Heart left ventricle (tissue), 13 donors: ENCODE measurements around the gene TBC1D10B.

Experiments used
- POLR2A ChIP-seq, 2 donors: fragments of 450-650 bp; IDR thresholded peaks; one replicate each; pipeline ENCODE4 v1.6.1; 2017; ENCODE audit warnings: antibody characterized with exemption in 2 of 2, mild to moderate bottlenecking in 2 of 2, moderate library complexity in 2 of 2
- TF ChIP-seq, protein P1 (sequence below), 12 donors: fragments of 200-600 bp; sonication (generic) in 4 of 12; IDR thresholded peaks; one replicate each; pipeline versions ENCODE4 v1.5.0 to v1.8.0; 2018 to 2022; ENCODE audit warnings: antibody characterized with exemption in 12 of 12, mild to moderate bottlenecking in 5 of 12
- donor health status: ischemic (EF 13 %, LVEDD 7.1; RV severe dilation, severe dysfunction).
- donor health status: DM: no; HTN: yes; CAD: no.
- donor health status: DM: no; HTN: no; CAD: no.
- donor health status: ischemic (EF 25% LVEDD 6.9; RV normal size, moderate dysfunction).
- donor health status: ischemic (EF 25% LVEDD 5.7; RV mildly dilated, moderate dysfunction).
- donor health status: ischemic (EF 35%, LVEDD 5.7; RV mildly dilated, moderate dysfunction).
- donor health status: nonischemic (EF 11% LVEDD 7.7; RV severe dilation, severe dysfunction).
- donor health status: DM: yes; HTN: yes; CAD: no.
- donor health status: PGD.
- donor health status: ischemic (EF 29% LVEDD 5.4; RV normal size, mild dysfunction).
- donor health status: nonischemic (EF 23%, LVEDD 6.1; RV moderate dilation, normal function).

DNA sequence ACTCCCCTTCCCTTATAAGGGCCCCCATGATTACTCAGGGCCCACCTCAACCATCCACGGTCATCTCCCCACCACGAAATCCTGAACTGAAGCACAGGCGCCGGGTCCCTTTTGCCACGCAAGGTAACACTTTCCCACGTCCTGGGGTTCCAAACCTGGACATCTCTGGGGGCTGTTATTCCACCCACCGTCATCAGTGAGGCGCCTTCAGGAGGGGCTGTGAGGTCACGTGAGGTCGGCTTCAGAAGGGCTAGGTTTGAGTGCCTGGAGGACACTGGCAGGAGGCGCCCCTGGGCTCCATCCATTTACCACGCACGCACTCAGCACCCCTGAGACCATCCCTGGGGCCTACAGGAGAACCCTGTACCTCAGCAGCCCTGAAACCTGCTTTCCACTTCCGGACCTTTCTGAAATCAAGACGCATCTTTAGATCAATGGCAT is 19.3 kb downstream of the TBC1D10B start:
- TF ChIP-seq, protein P1, sequence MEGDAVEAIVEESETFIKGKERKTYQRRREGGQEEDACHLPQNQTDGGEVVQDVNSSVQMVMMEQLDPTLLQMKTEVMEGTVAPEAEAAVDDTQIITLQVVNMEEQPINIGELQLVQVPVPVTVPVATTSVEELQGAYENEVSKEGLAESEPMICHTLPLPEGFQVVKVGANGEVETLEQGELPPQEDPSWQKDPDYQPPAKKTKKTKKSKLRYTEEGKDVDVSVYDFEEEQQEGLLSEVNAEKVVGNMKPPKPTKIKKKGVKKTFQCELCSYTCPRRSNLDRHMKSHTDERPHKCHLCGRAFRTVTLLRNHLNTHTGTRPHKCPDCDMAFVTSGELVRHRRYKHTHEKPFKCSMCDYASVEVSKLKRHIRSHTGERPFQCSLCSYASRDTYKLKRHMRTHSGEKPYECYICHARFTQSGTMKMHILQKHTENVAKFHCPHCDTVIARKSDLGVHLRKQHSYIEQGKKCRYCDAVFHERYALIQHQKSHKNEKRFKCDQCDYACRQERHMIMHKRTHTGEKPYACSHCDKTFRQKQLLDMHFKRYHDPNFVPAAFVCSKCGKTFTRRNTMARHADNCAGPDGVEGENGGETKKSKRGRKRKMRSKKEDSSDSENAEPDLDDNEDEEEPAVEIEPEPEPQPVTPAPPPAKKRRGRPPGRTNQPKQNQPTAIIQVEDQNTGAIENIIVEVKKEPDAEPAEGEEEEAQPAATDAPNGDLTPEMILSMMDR (IDR thresholded peaks at IDR 0.05), result no peak
- no peak for TF ChIP-seq POLR2A (IDR thresholded peaks at IDR 0.05)
